RWPE1 (cell line): ENCODE results near the gene LCN15.
"Not testable (repeated sequence)": the region's sequence is repeated elsewhere in the genome, so short reads cannot be mapped to it uniquely, and the experiment has no call there.

ENCODE experiments used
- CTCF ChIA-PET: fragments of 350-600 bp; sonication (Branson Sonifier 250); formaldehyde crosslinking; extraction: SDS; loops from one replicate; lab custom pipeline; 2021; lab: Yijun Ruan, JAX
- POLR2A ChIA-PET: fragments of 400-600 bp; formaldehyde crosslinking; extraction: SDS; loops from one replicate; lab custom pipeline; 2020; ENCODE audit warnings: antibody characterized with exemption; ENCODE audit not compliant: low non-redundant PET; lab: Yijun Ruan, JAX
- DNase-seq: peaks from one replicate; pipeline ENCODE4 v3.0.0; 2012; ENCODE audit warnings: low spot score
- H3K27ac ChIP-seq: fragments of 450-650 bp; 2 replicates; pipeline ENCODE4 v1.5.1; 2017
- TF ChIP-seq, protein P1 (sequence below): fragments of 450-650 bp; conservative IDR thresholded peaks from 2 replicates; pipeline ENCODE4 v1.5.1; 2017; ENCODE audit warnings: low read depth, mild to moderate bottlenecking

LCN15 gene

GRCh38 chr9:136756134-136756438 lies 8.2 kb downstream of the LCN15 start:
- ChIA-PET POLR2A (no interaction called here), CTCF (no interaction called here)
- no peak for DNase-seq
- no peak overlapping the region for H3K27ac ChIP-seq
- TF ChIP-seq, protein P1, sequence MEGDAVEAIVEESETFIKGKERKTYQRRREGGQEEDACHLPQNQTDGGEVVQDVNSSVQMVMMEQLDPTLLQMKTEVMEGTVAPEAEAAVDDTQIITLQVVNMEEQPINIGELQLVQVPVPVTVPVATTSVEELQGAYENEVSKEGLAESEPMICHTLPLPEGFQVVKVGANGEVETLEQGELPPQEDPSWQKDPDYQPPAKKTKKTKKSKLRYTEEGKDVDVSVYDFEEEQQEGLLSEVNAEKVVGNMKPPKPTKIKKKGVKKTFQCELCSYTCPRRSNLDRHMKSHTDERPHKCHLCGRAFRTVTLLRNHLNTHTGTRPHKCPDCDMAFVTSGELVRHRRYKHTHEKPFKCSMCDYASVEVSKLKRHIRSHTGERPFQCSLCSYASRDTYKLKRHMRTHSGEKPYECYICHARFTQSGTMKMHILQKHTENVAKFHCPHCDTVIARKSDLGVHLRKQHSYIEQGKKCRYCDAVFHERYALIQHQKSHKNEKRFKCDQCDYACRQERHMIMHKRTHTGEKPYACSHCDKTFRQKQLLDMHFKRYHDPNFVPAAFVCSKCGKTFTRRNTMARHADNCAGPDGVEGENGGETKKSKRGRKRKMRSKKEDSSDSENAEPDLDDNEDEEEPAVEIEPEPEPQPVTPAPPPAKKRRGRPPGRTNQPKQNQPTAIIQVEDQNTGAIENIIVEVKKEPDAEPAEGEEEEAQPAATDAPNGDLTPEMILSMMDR: no peak

- POLR2A ChIA-PET, H3K27ac ChIP-seq, DNase-seq, CTCF ChIA-PET: not testable (repeated sequence)
Measured at GRCh38 chr9:136755302-136756133, 8.8 kb downstream of the LCN15 start.

DNA sequence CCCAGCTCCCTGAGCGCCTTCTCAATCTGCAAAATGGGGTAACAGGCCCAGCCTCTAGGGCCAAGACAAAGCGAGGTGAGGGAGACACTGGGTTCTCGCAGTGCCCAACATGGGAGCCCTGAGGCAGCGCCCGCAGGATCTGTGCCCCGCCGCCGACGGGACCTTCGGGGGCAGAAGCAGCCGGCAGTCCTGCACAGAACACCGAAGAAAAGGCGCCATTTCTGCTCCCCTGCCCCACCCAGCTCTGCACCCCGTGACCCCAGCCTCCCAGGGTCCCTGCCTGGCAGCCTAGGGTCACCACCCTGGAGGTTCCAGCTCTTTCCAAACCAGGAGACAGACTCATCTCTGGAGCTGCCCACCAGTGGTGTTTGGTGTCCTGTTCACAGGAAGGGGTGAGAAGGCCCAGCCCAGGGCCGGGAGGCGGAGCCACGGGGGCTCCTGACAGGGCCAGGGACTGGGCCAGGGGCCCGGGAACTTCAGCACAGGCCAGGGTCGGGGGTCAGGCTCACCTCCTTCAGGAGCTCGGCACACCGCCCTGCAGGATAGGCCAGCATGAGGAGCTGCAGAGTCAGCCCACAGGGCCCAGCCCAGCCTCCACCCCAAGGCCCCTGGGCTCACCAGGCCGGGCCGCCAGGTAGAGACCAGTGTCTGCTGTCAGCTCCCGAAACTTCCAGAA lies 9.6 kb downstream of the LCN15 start:
- TF ChIP-seq, protein P1: no peak
- CTCF ChIA-PET: interaction anchor here (0.6 kb wide), 1 partner anchor 9 kb away, joined by 3 read pairs; no protein-coding TSS in a partner anchor
- H3K27ac ChIP-seq: no peak overlapping the region
- no peak for DNase-seq
- POLR2A ChIA-PET: interaction anchor here (0.7 kb wide), 1 partner anchor 298 kb away, joined by 3 read pairs; no protein-coding TSS in a partner anchor

DNA sequence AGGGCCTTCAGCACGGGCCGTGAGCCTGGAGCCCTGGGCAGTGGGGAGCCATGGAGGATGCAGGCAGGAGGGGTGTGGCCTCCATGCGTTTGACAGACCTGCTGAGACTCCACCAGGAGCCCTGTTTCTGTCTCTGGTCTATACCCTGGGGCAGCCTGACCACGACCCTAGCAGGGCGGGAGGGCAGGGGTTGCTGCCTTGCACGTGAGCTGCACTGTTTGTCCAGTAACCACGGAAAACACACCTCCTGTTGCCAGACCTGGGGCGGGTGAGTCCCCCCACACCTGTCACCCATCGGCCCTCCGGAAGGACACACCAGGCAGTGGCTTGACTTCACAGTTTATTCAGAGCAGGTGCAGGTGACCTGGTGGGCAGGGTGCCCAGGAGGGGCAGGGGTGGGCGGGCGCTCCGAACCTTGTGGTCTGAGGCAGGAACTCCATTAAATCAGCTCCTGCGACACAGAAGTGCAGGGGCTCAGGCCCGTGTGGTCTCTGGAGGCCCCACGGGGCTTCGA lies 10.2 kb downstream of the LCN15 start:
- no peak overlapping the region for H3K27ac ChIP-seq
- DNase-seq: no peak
- ChIA-PET POLR2A (interaction anchor here (0.7 kb wide), 1 partner anchor 298 kb away, joined by 3 read pairs; no protein-coding TSS in a partner anchor), CTCF (interaction anchor here (0.6 kb wide), 2 partner anchors 9 to 34 kb away, joined by 3 read pairs; no protein-coding TSS in a partner anchor)
- TF ChIP-seq, protein P1: no peak

DNA sequence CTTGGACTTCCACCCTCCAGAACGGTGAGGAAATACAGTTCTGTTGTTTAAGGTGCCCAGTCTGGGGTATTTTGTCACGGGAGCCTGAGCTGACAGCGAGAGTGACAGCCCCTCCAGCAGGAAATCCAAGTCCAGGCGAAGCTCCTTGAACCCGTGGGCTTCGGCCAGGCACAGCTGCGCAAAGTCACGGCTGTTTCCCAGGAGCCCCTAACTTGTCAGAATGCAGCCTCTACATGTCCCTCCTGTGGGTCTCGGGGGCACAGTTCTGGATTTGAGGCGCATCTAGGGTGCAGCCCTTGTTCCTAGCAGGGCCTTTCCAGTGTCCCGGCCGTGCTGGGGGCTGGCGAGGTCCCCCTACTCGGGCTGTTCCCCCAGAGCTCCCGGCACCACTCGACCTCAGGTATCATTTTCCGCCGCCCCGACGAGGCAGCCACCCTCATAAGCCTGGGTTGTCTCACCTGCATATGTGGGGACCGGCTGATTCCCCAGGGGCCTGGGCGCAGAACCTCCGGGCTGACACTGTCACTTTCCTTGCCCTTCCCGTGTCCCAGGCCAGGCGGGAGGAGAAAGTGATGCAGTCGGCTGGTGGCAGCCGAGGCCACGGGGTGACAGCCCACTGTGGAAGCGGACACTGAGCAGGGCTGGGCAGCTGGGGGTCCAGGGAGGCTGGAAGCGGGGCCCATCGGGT lies 10.8 kb downstream of the LCN15 start:
- ChIA-PET POLR2A (no interaction called here), CTCF (interaction anchor here (0.6 kb wide), 1 partner anchor 34 kb away, joined by 3 read pairs; no protein-coding TSS in a partner anchor)
- H3K27ac ChIP-seq: no peak overlapping the region
- no peak for DNase-seq
- TF ChIP-seq, protein P1: no peak

- TF ChIP-seq, protein P1: no peak
- CTCF ChIA-PET: interaction anchor here (0.6 to 0.9 kb wide), 3 partner anchors 15 to 87 kb away, joined by 4 to 5 read pairs (median 4); no protein-coding TSS in a partner anchor
- POLR2A ChIA-PET: no interaction called here
- DNase-seq: no peak
- H3K27ac ChIP-seq: no peak overlapping the region
Measured at GRCh38 chr9:136751814-136752213, 12.5 kb downstream of the LCN15 start.
